HG03558 (cell line): ENCODE measurements around the gene ADAMTSL5.
"Not testable (repeated sequence)": the region's sequence is repeated elsewhere in the genome, so short reads cannot be mapped to it uniquely, and the experiment has no call there.

ENCODE experiments used
- ATAC-seq: cut with Tn5 transposase; IDR thresholded peaks from one replicate; pipeline ENCODE4 v1.9.1; 2021; ENCODE audit warnings: moderate number of reproducible peaks; ENCODE audit not compliant: unreplicated experiment; ENCODE audit errors: extremely low read depth

Gene ADAMTSL5

GRCh38 chr19:1483131-1483978 is 29.5 kb downstream of the ADAMTSL5 start:
- ATAC-seq, result no peak

GRCh38 chr19:1482361-1483130 is 30.3 kb downstream of the ADAMTSL5 start:
- ATAC-seq, result no peak

- no peak for ATAC-seq
Observed at GRCh38 chr19:1481893-1482360, 30.9 kb downstream of the ADAMTSL5 start.

- ATAC-seq, result no peak
Observed at GRCh38 chr19:1481224-1481892, 31.5 kb downstream of the ADAMTSL5 start.

GRCh38 chr19:1478934-1479707 is 33.7 kb downstream of the ADAMTSL5 start, which contains the start of gene C19orf25:
Gene C19orf25 (minus strand): TSS chr19:1479215. CDS start chr19:1478903, 312 bp downstream.
- no peak for ATAC-seq

GRCh38 chr19:1477056-1477455 is 35.8 kb downstream of the ADAMTSL5 start:
- ATAC-seq, result not testable (repeated sequence)

GRCh38 chr19:1475751-1476437 is 36.9 kb downstream of the ADAMTSL5 start:
- ATAC-seq, result no peak

GRCh38 chr19:1474765-1475351 is 38.0 kb downstream of the ADAMTSL5 start:
- no peak for ATAC-seq

GRCh38 chr19:1474011-1474764 is 38.6 kb downstream of the ADAMTSL5 start:
- ATAC-seq, result no peak

GRCh38 chr19:1473085-1473851 is 39.6 kb downstream of the ADAMTSL5 start:
- ATAC-seq, result no peak

- ATAC-seq, result no peak
Observed at GRCh38 chr19:1472231-1473084, 40.4 kb downstream of the ADAMTSL5 start.

GRCh38 chr19:1471515-1472160 is 41.2 kb downstream of the ADAMTSL5 start:
- no peak for ATAC-seq

- no peak for ATAC-seq
Observed at GRCh38 chr19:1471010-1471514, 41.8 kb downstream of the ADAMTSL5 start.

- ATAC-seq, result no peak
Observed at GRCh38 chr19:1470305-1471009, 42.4 kb downstream of the ADAMTSL5 start.

- ATAC-seq, result no peak
Observed at GRCh38 chr19:1470055-1470304, 42.8 kb downstream of the ADAMTSL5 start.
